ENCODE results near the gene TSKS.

GRCh38 chr19:49775742-49776370 lies 12.8 kb upstream of the TSKS start:
- TF ChIP-seq CTCF (conservative IDR thresholded peaks at IDR 0.05; ENCODE audit: low read length) (no peak), EZH2phosphoT487 (IDR thresholded peaks at IDR 0.05; ENCODE audit: borderline replicate concordance, low read depth, low read length) (no peak)

All from OCI-LY7 (cell line).